ENCODE measurements around the gene BTN2A1. TPM values are rescaled to one million over a fixed set of nuclear protein-coding genes. Genes with fewer than 3 reads are reported as not detected.
"Not testable (repeated sequence)": the region's sequence is repeated elsewhere in the genome, so short reads cannot be mapped to it uniquely, and the experiment has no call there.

BTN2A1 gene
- total RNA-seq, 2 donors from 2014 or later = 41.2 to 47.4 TPM

DNA sequence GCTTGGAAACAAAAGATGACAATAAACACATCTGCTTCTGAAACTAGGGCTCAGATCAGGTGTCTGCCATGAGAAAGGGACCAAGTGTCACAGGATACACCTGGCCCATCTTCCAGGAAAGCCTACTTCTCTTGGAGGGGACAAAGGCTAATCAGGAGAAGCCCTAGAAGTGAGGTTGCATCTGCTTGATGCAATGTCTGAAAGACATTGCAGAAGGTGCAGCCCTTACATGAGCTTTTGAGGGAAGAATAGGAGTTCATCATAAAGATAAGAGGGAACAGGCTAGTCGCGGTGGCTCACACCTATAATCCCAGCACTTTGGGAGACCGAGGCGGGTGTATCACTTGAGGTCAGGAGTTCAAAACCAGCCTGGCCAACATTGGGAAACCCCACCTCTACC lies 39.9 kb downstream of the BTN2A1 start:
- H3K36me3 Mint-ChIP-seq = no peaks in the 10 kb centered on the region
- peaks cover 17 to 25% of the 10 kb centered on the region in 2 donors for H3K4me1 Mint-ChIP-seq (ENCODE audit: low read depth in 2 of 2)
- no peaks in the 10 kb centered on the region for H3K9me3 Mint-ChIP-seq
- H3K27ac Mint-ChIP-seq = no peak overlapping the region
- H3K27me3 Mint-ChIP-seq = peaks cover 28 to 50% of the 10 kb centered on the region in 2 donors
- ATAC-seq (no peak), DNase-seq (ENCODE audit: low spot score) (no peak)
- H3K4me3 Mint-ChIP-seq = no peak overlapping the region

DNA sequence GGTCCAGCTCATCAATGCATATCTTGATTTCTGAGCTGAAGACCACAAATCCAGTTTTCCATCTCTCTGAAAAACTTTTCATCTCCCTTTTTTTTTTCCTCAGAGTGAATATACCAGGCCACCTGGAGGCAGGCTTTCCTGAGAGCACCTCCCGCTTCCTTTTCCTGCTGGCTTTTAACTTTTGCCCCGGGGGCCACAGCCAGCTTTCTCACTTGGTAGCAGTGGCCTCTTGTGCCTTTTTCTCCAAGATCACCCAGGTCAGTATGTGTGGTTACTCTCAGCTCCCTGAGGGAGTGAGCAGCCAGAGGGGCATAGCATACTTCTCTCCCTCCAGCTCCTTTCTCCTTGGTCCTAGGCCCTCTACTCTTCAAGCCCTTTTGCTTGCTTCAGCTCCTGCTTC lies 42.3 kb downstream of the BTN2A1 start, which contains the start of gene BTN1A1:
BTN1A1 (plus strand) TSS at position 202 of the 400 bp plus-strand sequence. CDS start 984 bp downstream, outside the sequence.
- Mint-ChIP-seq H3K9me3 (no peaks in the 10 kb centered on the region), H3K4me1 (ENCODE audit: low read depth in 2 of 2) (peaks cover 11 to 13% of the 10 kb centered on the region in 2 donors), H3K27ac (no peak within 1 kb of the TSS), H3K27me3 (peaks cover 26 to 42% of the 10 kb centered on the region in 2 donors), H3K36me3 (no peaks in the 10 kb centered on the region), H3K4me3 (peak within 1 kb of the TSS; percentile 84)
- DNase-seq (ENCODE audit: low spot score) (no peak), ATAC-seq (no peak)

DNA sequence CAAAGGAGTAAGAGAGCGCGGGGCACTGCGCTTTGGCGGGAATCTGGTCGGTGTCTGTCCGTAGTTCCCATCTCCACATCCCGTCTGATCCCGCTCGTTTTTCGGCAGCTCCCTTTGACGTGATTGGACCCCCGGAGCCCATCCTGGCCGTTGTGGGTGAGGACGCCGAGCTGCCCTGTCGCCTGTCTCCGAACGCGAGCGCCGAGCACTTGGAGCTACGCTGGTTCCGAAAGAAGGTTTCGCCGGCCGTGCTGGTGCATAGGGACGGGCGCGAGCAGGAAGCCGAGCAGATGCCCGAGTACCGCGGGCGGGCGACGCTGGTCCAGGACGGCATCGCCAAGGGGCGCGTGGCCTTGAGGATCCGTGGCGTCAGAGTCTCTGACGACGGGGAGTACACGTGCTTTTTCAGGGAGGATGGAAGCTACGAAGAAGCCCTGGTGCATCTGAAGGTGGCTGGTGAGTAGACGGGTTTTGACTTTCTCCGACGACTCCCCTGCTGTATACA lies 43.8 kb downstream of the BTN2A1 start:
- H3K9me3 Mint-ChIP-seq = no peaks in the 10 kb centered on the region
- peak; percentile 71 to 82 for ATAC-seq

DNA sequence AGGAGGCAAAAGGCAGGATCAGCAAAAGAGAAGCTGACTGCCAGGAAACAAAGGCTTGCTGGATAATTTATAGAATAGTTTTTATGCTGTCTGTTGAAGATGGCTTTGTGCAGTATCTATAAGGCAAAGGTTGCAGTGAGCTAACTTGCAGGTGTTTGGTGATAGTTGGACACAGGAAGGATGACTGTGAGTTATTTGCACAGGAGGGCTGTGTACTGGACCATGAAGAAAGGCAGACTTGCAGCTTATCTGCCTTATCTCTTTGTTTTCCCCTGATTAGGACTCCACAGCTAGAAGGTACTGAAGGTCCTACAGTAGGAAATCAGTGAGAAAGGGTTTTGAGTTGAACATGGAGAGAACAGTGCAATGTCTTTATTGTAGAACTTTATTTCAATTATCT lies 44.4 kb downstream of the BTN2A1 start:
- Mint-ChIP-seq H3K27ac (no peak overlapping the region), H3K9me3 (no peaks in the 10 kb centered on the region), H3K27me3 (peaks cover 27 to 29% of the 10 kb centered on the region in 2 donors), H3K36me3 (no peaks in the 10 kb centered on the region), H3K4me1 (ENCODE audit: low read depth in 2 of 2) (peaks cover 11 to 13% of the 10 kb centered on the region in 2 donors), H3K4me3 (peak overlapping the region; percentile 84)
- DNase-seq (ENCODE audit: low spot score) = no peak
- ATAC-seq = no peak

More for the DNA sequence above, 43.8 kb downstream of the BTN2A1 start:
- H3K27ac Mint-ChIP-seq = no peak overlapping the region
- peaks cover 11 to 13% of the 10 kb centered on the region in 2 donors for H3K4me1 Mint-ChIP-seq (ENCODE audit: low read depth in 2 of 2)
- peaks cover 28 to 31% of the 10 kb centered on the region in 2 donors for H3K27me3 Mint-ChIP-seq
- peak overlapping the region; percentile 84 for H3K4me3 Mint-ChIP-seq
- no peak for DNase-seq (ENCODE audit: low spot score)
- no peaks in the 10 kb centered on the region for H3K36me3 Mint-ChIP-seq

DNA sequence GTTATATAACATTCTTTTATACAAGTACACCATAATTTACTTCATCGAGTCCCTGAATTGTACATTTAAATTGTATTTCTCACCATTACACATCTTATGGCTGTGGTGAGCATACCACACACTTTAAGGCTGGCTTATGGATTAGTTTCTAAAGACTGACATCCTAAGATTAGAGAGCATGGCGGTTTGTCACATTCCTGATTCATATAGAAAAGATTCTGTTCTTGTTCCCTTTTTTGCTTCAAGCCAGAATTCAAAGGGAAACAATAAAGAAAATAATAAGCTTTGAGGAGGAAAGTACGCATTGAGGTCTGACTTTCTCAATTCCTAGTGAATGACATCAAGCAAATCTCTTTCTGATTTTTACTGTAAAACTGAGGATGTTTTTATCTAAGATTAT lies 44.9 kb downstream of the BTN2A1 start:
- H3K9me3 Mint-ChIP-seq = no peaks in the 10 kb centered on the region
- no peak for ATAC-seq
- H3K4me1 Mint-ChIP-seq (ENCODE audit: low read depth in 2 of 2) = peaks cover 11 to 13% of the 10 kb centered on the region in 2 donors

DNA sequence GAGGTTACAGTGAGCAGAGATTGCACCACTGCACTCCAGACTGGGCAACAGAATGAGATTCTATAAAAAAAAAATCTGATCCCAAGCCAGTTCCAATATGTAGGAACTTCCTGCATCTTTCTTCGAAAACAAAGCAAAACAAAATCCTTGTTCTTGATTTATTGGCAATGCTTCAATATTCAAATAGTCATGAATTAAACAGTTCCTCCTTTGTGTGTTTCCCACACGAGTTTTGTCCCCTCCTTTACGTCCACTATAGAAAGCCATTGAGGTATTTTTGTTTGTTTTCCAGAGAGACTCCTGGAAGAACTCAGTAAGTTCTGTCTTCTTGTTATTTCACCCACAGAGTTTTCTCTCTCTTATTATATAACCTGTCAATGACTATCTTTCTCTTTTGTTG lies 49.9 kb downstream of the BTN2A1 start:
- no peaks in the 10 kb centered on the region for H3K36me3 Mint-ChIP-seq
- DNase-seq (ENCODE audit: low spot score) = no peak
- no peak for ATAC-seq
- H3K4me3 Mint-ChIP-seq = no peak overlapping the region
- H3K27ac Mint-ChIP-seq = no peak overlapping the region
- H3K27me3 Mint-ChIP-seq = peaks cover 0 to 10% of the 10 kb centered on the region in 2 donors
- no peaks in the 10 kb centered on the region for H3K4me1 Mint-ChIP-seq (ENCODE audit: low read depth in 2 of 2)
- H3K9me3 Mint-ChIP-seq = no peaks in the 10 kb centered on the region

More for the DNA sequence above, 44.9 kb downstream of the BTN2A1 start:
- DNase-seq (ENCODE audit: low spot score) = no peak
- peaks cover 25% of the 10 kb centered on the region in 2 donors for H3K27me3 Mint-ChIP-seq
- H3K27ac Mint-ChIP-seq = no peak overlapping the region
- no peaks in the 10 kb centered on the region for H3K36me3 Mint-ChIP-seq
- no peak overlapping the region for H3K4me3 Mint-ChIP-seq

DNA sequence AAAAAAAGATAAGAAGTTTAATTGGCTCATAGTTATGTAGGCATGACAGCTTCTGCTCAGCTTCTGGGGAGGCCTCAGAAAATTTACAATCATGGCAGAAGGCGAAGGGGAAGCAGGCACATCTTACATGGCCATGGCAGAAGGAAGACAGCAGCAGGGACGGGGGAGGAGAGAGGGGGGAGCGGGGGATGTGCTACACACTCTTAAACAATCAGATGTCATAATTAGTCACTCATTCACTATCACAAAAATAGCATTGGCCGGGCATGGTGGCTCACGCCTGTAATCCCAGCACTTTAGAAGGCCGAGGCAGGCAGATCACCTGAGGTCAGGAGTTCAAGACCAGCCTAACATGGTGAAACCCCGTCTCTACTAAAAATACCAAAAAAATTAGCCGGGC lies 53.3 kb downstream of the BTN2A1 start:
- H3K27ac Mint-ChIP-seq, ATAC-seq: not testable (repeated sequence)

DNA sequence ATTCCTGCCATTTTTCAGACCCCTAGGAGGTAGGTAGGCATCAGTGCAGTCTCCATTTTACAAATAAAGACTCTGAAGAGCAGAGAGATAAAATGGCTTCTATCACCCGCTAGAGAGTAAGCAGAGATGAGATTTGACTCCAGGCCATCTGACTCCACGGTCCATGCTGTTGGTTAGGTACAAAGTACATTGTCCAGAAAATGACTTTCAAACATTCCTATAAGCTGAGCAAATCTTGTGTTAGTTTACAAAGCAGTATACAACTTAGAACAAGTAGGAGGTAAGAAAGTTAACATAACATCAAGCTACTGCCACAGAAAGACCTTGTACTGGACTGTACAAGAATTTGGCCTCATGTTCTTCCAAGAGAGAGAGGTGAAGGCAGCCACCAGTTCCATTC lies 57.2 kb downstream of the BTN2A1 start:
- no peak for ATAC-seq
- no peak overlapping the region for H3K4me3 Mint-ChIP-seq
- DNase-seq (ENCODE audit: low spot score) = no peak
- H3K9me3 Mint-ChIP-seq = no peaks in the 10 kb centered on the region
- H3K4me1 Mint-ChIP-seq (ENCODE audit: low read depth in 2 of 2) = peaks cover under 1 to 3% of the 10 kb centered on the region in 2 donors
- H3K27ac Mint-ChIP-seq = no peak overlapping the region
- H3K27me3 Mint-ChIP-seq = peaks cover 0 to 9% of the 10 kb centered on the region in 2 donors
- H3K36me3 Mint-ChIP-seq = no peaks in the 10 kb centered on the region

More for the DNA sequence above, 53.3 kb downstream of the BTN2A1 start:
- H3K9me3 Mint-ChIP-seq; H3K4me3 Mint-ChIP-seq; H3K36me3 Mint-ChIP-seq; DNase-seq (ENCODE audit: low spot score); H3K4me1 Mint-ChIP-seq (ENCODE audit: low read depth in 2 of 2); H3K27me3 Mint-ChIP-seq: not testable (repeated sequence)

DNA sequence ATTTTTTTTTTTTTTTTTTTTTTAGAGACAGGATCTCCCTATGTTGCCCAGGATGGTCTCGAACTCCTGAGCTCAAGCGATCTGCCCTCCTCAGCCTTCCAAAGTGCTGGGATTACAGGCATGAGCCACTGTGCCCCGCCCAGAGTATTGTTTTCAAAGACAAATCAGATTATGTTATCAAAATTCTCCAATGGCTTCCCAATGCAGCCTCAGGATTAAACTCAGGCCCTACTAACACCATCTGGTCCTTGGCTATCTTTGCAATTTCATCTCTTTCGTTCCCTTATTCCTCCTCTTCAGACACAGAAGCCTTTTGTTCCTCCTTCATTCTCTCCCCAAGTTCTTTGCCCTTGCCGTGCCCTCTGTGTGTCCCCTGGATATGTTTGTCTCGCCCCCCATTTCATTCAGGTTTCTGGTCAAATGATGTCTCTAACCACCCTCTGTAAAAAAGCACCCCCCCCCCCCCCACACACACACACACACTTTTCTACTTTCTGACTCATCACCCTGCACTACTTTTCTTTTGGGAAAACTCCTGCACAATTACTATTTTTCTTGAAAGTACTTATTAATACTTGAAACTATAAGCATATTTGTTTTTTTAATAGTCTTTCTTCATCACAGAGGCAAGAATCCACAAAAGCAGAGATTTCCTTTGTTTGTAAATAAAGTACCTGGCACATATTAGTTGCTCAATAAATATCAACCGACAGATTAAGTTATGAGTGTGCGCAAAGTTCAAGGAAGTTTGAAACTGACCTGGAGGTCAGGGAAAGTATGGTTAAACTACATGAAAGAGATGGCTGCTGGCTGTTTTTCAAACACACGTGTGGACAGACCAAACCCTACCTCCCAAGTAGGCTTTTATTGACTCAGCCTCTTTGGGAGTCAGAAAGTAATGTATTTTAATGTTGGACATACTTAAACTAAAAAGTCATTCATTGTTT lies 59.0 kb downstream of the BTN2A1 start:
- Mint-ChIP-seq H3K27me3 (peaks cover 0 to 9% of the 10 kb centered on the region in 2 donors), H3K27ac (no peak overlapping the region), H3K4me1 (ENCODE audit: low read depth in 2 of 2) (peaks cover 16 to 17% of the 10 kb centered on the region in 2 donors), H3K9me3 (no peaks in the 10 kb centered on the region), H3K4me3 (no peak overlapping the region), H3K36me3 (no peaks in the 10 kb centered on the region)
- no peak for DNase-seq (ENCODE audit: low spot score)
- no peak for ATAC-seq

Other genes with a start within 250 kb of the BTN2A1 start
- 100 to 1,000 TPM; 107 to 133 TPM for gene BTN3A2, start 92.8 kb upstream of the BTN2A1 start, total RNA-seq
- gene BTN2A2, start 74.8 kb upstream of the BTN2A1 start, total RNA-seq = 10 to 100 TPM; 24.6 to 31.8 TPM
- 10 to 100 TPM; 53.6 to 80.6 TPM for gene BTN3A1, start 55.7 kb upstream of the BTN2A1 start, total RNA-seq
- 10 to 100 TPM; 42.9 to 54.1 TPM for gene BTN3A3, start 17.5 kb upstream of the BTN2A1 start, total RNA-seq
- not detected for gene BTN1A1, start 42.3 kb downstream of the BTN2A1 start, total RNA-seq
- gene HMGN4, start 80.4 kb downstream of the BTN2A1 start, total RNA-seq = 10 to 100 TPM; 79.8 to 91.9 TPM
- 10 to 100 TPM; 26.1 to 29.5 TPM for gene ABT1, start 139.0 kb downstream of the BTN2A1 start, total RNA-seq
- gene ZNF322, start 201.8 kb downstream of the BTN2A1 start, total RNA-seq = 10 to 100 TPM in 1 of 2 donors, 1 to 10 TPM in 1; 8.7 to 18.0 TPM